ENCODE measurements around the gene ZBTB34. TPM values are rescaled to one million over a fixed set of nuclear protein-coding genes. Genes with fewer than 3 reads are reported as not detected.

The ZBTB34 gene
- total RNA-seq, 1 experiment from 2014 or later, result 15.8 TPM

DNA sequence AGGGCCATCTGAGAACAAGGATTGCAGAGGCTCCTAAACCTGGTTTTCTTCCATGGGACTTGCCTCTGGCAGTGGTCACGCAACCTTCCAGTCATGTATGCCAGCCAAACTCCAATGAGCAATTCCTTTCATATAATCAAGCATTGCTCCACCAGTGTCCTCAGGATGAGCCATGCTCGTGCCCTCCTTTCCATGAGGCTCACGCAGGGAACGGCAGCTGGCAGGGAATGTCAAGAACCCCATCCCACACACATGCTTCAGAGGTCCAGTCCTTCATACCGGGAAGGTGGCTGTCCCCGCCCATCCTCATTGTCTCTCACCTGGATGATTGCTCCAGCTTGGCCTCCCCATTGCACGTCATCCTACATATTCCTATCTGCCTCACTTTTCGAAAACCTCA is 13.4 kb upstream of the ZBTB34 start:
- Mint-ChIP-seq H3K4me3 (no peak overlapping the region; a peak in 1 of 5 replicates), H3K9me3 (no peaks in the 10 kb centered on the region), H3K36me3 (ENCODE audit: insufficient read depth in 1 of 3, low read depth in 3 of 3) (no peaks in the 10 kb centered on the region; a peak in 1 of 7 replicates), H3K27ac (no peak overlapping the region), H3K27me3 (ENCODE audit: low read depth) (peaks cover 14% of the 10 kb centered on the region), H3K4me1 (no peaks in the 10 kb centered on the region; a peak in 1 of 4 replicates)
- Histone ChIP-seq H3K27ac (ENCODE audit: insufficient read length, low read depth, low read length) (no peak overlapping the region), H4K91ac (ENCODE audit: insufficient read length, low read depth, low read length) (no peak overlapping the region), H3K23me2 (ENCODE audit: insufficient read length, low read depth, low read length, poor library complexity, severe bottlenecking) (no peaks in the 10 kb centered on the region), H3K4ac (ENCODE audit: low read depth, low read length) (no peak overlapping the region), H3T11ph (ENCODE audit: low read length) (no peak overlapping the region), H4K5ac (ENCODE audit: insufficient read length, low read depth, low read length) (no peak overlapping the region), H2BK20ac (ENCODE audit: low read depth, low read length, poor library complexity, severe bottlenecking) (no peak overlapping the region), H3K23ac (ENCODE audit: insufficient read length, low read depth, low read length) (no peak overlapping the region), H2BK15ac (ENCODE audit: low read depth, low read length) (no peak overlapping the region), H3K79me2 (ENCODE audit: insufficient read depth, low read length) (no peaks in the 10 kb centered on the region), H3K79me1 (ENCODE audit: insufficient read depth, low read depth, low read length, poor library complexity, severe bottlenecking) (no peaks in the 10 kb centered on the region), H3K9ac (ENCODE audit: extremely low read depth, insufficient read length, low read length) (no peak overlapping the region), H3K14ac (ENCODE audit: insufficient read depth, low read length) (no peak overlapping the region), H3K4me1 (ENCODE audit: insufficient read depth, low read length) (no peaks in the 10 kb centered on the region), H2BK12ac (ENCODE audit: insufficient read length, low read depth, low read length) (no peak overlapping the region), H2AFZ (ENCODE audit: low read length) (no peak overlapping the region), H2AK5ac (ENCODE audit: insufficient read length, low read length) (no peak overlapping the region), H3K9me3 (ENCODE audit: control insufficient read depth, low read depth, low read length) (no peaks in the 10 kb centered on the region), H2BK120ac (ENCODE audit: low read depth, low read length, poor library complexity, severe bottlenecking) (no peak overlapping the region), H3K4me2 (ENCODE audit: insufficient read depth, insufficient read length, low read length) (no peak overlapping the region), H3K18ac (ENCODE audit: insufficient read length, low read depth, low read length) (no peak overlapping the region), H4K8ac (replicated peaks; ENCODE audit: insufficient read length, low read depth, low read length) (no peak overlapping the region), H4K20me1 (ENCODE audit: control insufficient read depth, insufficient read depth, insufficient read length) (no peaks in the 10 kb centered on the region), H3K27me3 (ENCODE audit: insufficient read depth, low read length) (no peaks in the 10 kb centered on the region), H2BK5ac (ENCODE audit: insufficient read length, low read length) (no peak overlapping the region), H3K56ac (ENCODE audit: insufficient read length, low read depth, low read length) (no peak overlapping the region)
- DNase-seq, result no peak
- TF ChIP-seq, protein P1, sequence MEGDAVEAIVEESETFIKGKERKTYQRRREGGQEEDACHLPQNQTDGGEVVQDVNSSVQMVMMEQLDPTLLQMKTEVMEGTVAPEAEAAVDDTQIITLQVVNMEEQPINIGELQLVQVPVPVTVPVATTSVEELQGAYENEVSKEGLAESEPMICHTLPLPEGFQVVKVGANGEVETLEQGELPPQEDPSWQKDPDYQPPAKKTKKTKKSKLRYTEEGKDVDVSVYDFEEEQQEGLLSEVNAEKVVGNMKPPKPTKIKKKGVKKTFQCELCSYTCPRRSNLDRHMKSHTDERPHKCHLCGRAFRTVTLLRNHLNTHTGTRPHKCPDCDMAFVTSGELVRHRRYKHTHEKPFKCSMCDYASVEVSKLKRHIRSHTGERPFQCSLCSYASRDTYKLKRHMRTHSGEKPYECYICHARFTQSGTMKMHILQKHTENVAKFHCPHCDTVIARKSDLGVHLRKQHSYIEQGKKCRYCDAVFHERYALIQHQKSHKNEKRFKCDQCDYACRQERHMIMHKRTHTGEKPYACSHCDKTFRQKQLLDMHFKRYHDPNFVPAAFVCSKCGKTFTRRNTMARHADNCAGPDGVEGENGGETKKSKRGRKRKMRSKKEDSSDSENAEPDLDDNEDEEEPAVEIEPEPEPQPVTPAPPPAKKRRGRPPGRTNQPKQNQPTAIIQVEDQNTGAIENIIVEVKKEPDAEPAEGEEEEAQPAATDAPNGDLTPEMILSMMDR (conservative IDR thresholded peaks at IDR 0.05), result no peak
- no CpG with 5 or more reads among the region's 8 CpGs for WGBS (ENCODE audit: extremely low coverage, insufficient read length, low lambda C conversion rate)
